ENCODE data around the gene NPIPB8.
"Not testable (repeated sequence)": the region's sequence is repeated elsewhere in the genome, so short reads cannot be mapped to it uniquely, and the experiment has no call there.

Gene NPIPB8

GRCh38 chr16:28612359-28613280 is 25.2 kb upstream of the NPIPB8 start:
- CTCF ChIA-PET, H3K4me3 Mint-ChIP-seq, H3K36me3 Mint-ChIP-seq, H3K27ac Mint-ChIP-seq, DNase-seq, H3K27me3 Mint-ChIP-seq, H3K9me3 Mint-ChIP-seq: not testable (repeated sequence)
- H3K4me1 Mint-ChIP-seq: peaks cover 20% of the 10 kb centered on the region

DNA sequence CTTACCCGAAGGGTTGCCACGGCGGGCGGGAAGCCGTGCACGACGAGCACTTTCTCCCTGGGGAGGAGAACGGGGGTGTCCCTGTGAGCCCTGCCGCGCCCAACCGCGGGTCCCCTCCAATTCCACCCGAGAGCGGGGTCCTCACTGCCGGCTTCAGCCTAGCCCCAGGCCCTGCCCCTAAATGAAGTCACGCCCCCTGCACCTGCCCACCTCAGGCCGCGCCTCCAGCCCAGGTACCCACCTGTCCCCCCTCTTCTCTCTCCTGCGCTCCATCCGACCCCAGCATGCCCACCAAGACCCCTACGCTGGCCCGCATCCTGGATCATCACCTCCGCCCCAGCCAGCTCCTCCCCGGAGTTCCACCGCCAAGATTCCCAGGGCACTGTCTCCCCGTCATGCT is 24.0 kb upstream of the NPIPB8 start:
- H3K36me3 Mint-ChIP-seq, DNase-seq, H3K9me3 Mint-ChIP-seq, CTCF ChIA-PET, H3K4me3 Mint-ChIP-seq, H3K27ac Mint-ChIP-seq, H3K27me3 Mint-ChIP-seq: not testable (repeated sequence)
- H3K4me1 Mint-ChIP-seq: peaks cover 20% of the 10 kb centered on the region

DNA sequence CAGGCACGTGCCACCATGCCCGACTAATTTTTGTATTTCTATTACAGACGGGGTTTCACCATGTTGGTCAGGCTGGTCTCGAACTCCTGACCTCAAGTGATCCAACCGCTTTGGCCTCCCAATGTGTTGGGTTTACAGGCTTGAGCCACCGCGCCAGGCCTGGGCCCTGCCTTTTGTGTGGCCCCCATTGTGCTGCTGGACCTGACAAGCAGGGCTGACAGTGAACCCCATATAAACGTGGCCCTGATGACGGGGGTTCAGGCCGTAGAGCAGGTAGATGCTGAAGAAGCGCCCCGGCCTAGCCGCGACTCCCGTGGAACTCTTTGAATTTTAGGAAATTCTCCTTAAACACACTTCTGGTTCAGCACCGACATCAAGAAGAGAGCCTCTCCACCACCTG is 23.3 kb upstream of the NPIPB8 start:
- H3K9me3 Mint-ChIP-seq, H3K27me3 Mint-ChIP-seq, CTCF ChIA-PET, H3K27ac Mint-ChIP-seq, H3K4me3 Mint-ChIP-seq, DNase-seq, H3K36me3 Mint-ChIP-seq: not testable (repeated sequence)
- peaks cover 17% of the 10 kb centered on the region for H3K4me1 Mint-ChIP-seq

- DNase-seq: peak; percentile 47
- not testable (repeated sequence) for H3K27ac Mint-ChIP-seq, H3K27me3 Mint-ChIP-seq, H3K4me1 Mint-ChIP-seq, H3K4me3 Mint-ChIP-seq, H3K9me3 Mint-ChIP-seq
- CTCF ChIA-PET: interaction anchor here (0.6 kb wide), 2 partner anchors 48 to 61 kb away, joined by 3 read pairs; partner anchors contain the start of gene SGF29
- peaks cover 11% of the 10 kb centered on the region for H3K36me3 Mint-ChIP-seq
Measured at GRCh38 chr16:28615486-28616223, 22.2 kb upstream of the NPIPB8 start.

DNA sequence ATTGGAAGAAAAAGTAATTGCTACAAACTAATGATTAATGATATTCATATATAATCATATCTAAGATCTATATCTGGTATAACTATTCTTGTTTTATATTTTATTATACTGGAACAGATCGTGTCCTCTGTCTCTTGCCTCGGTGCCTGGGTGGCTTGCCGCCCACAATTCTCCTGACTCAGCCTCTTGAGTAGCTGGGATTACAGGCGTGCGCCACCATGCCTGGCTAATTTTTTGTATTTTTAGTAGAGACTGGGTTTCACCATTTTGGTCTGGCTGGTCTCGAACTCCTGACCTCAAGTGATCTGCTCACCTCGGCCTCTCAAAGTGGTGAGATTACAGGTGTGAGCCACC is 21.7 kb upstream of the NPIPB8 start:
- not testable (repeated sequence) for H3K4me1 Mint-ChIP-seq, DNase-seq, H3K4me3 Mint-ChIP-seq, H3K27ac Mint-ChIP-seq, H3K9me3 Mint-ChIP-seq, H3K27me3 Mint-ChIP-seq
- peaks cover 11% of the 10 kb centered on the region for H3K36me3 Mint-ChIP-seq
- CTCF ChIA-PET: interaction anchor here (0.6 kb wide), 2 partner anchors 48 to 62 kb away, joined by 3 read pairs; partner anchors contain the start of gene SGF29

DNA sequence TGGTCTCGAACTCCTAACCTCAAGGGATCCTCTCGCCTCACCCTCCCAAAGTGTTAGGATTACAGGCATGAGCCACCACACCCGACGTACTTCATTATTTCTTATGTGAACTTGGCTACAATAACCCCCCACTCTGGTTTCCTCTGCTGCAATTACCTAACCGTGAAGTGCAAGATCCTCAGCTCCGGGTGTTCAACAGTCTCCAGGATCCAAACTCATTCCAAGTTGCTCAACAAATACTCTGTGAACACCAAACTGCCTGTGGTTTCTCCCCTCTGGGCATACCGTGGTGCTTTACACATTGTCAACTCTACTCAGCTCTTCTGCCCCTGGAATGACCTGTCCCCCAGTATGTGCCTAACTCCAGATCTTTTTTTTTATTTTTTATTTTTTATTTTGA is 21.2 kb upstream of the NPIPB8 start:
- CTCF ChIA-PET: interaction anchor here (0.6 to 1.5 kb wide), 3 partner anchors 49 to 339 kb away, joined by 3 read pairs; partner anchors contain the start of gene SGF29
- no peaks in the 10 kb centered on the region for H3K27me3 Mint-ChIP-seq
- peaks cover 11% of the 10 kb centered on the region for H3K36me3 Mint-ChIP-seq
- no peaks in the 10 kb centered on the region for H3K9me3 Mint-ChIP-seq
- no peak overlapping the region for H3K4me3 Mint-ChIP-seq
- H3K27ac Mint-ChIP-seq: no peak overlapping the region
- no peak for DNase-seq
- peaks cover 2% of the 10 kb centered on the region for H3K4me1 Mint-ChIP-seq

DNA sequence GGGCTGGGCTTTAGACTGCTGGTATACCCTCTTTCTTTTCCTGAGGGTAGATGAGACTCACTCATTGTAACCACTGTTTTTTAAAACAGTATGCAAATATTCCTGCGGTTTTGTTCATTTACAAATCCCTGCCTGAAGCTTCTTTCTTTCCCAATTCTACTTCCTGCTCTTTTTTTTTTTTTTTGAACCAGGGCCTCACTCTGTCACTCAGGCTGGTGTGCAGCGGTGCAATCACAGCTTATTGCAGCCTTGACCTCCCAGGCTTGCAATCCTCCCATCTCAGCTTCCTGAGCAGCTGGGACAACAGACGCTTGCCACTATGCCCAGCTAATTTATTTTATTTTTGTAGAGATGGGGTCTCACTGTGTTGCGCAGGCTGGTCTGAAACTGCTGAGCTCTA is 20.0 kb upstream of the NPIPB8 start:
- Mint-ChIP-seq H3K9me3 (no peaks in the 10 kb centered on the region), H3K4me3 (no peak overlapping the region), H3K27ac (no peak overlapping the region), H3K36me3 (peaks cover 11% of the 10 kb centered on the region), H3K27me3 (no peaks in the 10 kb centered on the region), H3K4me1 (peaks cover 11% of the 10 kb centered on the region)
- no peak for DNase-seq
- CTCF ChIA-PET: interaction anchor here (1.5 kb wide), 1 partner anchor 340 kb away, joined by 3 read pairs; no protein-coding TSS in a partner anchor

DNA sequence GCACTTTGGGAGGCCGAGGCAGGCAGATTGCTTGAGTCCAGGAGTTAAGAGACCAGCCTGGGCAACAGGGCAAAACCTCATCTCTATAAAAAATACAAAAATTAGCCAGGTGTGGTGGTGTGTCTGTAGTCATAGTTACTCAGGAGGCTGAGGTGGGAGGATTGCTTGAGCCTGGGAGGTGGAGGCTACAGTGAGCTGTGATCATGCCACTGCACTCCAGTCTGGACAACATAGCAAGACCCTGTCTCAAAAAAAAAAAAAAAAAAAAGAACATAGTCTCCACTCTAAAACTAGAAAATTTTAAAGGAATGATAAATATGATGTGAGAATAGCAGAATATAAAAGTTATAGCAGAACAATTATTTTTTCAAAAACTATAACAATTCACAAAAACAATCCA is 17.5 kb upstream of the NPIPB8 start:
- DNase-seq, H3K27ac Mint-ChIP-seq, H3K9me3 Mint-ChIP-seq, H3K4me3 Mint-ChIP-seq, H3K27me3 Mint-ChIP-seq, CTCF ChIA-PET: not testable (repeated sequence)
- Mint-ChIP-seq H3K4me1 (peaks cover 17% of the 10 kb centered on the region), H3K36me3 (peaks cover 11% of the 10 kb centered on the region)

- peak overlapping the region; percentile 39 for H3K27ac Mint-ChIP-seq
- peak overlapping the region; percentile 74 for H3K4me3 Mint-ChIP-seq
- CTCF ChIA-PET: no interaction called here
- H3K36me3 Mint-ChIP-seq: peaks cover 11% of the 10 kb centered on the region
- no peak for DNase-seq
- H3K27me3 Mint-ChIP-seq: peaks cover 8% of the 10 kb centered on the region
- peaks cover 17% of the 10 kb centered on the region for H3K4me1 Mint-ChIP-seq
- no peaks in the 10 kb centered on the region for H3K9me3 Mint-ChIP-seq
Measured at GRCh38 chr16:28621481-28622155, 16.2 kb upstream of the NPIPB8 start.

- DNase-seq, H3K27me3 Mint-ChIP-seq, CTCF ChIA-PET, H3K36me3 Mint-ChIP-seq, H3K9me3 Mint-ChIP-seq: not testable (repeated sequence)
- Mint-ChIP-seq H3K4me3 (peak overlapping the region; percentile 74), H3K27ac (peak overlapping the region; percentile 65), H3K4me1 (peaks cover 17% of the 10 kb centered on the region)
Measured at GRCh38 chr16:28622532-28623171, 15.2 kb upstream of the NPIPB8 start.

- peaks cover 9% of the 10 kb centered on the region for H3K36me3 Mint-ChIP-seq
- H3K27me3 Mint-ChIP-seq: peaks cover 8% of the 10 kb centered on the region
- peaks cover 17% of the 10 kb centered on the region for H3K4me1 Mint-ChIP-seq
- peak overlapping the region; percentile 74 for H3K4me3 Mint-ChIP-seq
- peak; percentile 81 for DNase-seq
- CTCF ChIA-PET: no interaction called here
- no peaks in the 10 kb centered on the region for H3K9me3 Mint-ChIP-seq
- peak overlapping the region; percentile 67 for H3K27ac Mint-ChIP-seq
Measured at GRCh38 chr16:28623172-28623711, 14.6 kb upstream of the NPIPB8 start.

DNA sequence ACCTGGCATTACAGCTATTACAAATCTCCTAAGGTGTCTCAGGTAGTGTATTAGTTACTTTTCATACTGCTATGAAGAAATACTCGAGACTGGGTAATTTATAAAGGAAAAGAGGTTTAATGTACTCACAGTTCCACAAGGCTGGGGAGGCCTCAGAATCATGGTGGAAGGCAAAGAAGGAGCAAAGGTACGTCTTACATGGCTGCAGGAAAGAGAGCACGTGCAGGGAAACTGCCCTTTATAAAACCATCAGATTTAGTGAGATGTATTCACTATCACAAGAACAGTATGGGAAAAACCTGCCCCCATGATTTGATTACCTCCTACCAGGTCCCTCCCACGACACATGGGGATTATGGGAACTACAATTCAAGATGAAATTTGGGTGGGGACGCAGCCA is 7.0 kb upstream of the NPIPB8 start:
- H3K9me3 Mint-ChIP-seq, H3K27ac Mint-ChIP-seq, CTCF ChIA-PET, H3K36me3 Mint-ChIP-seq, H3K4me3 Mint-ChIP-seq, H3K27me3 Mint-ChIP-seq, H3K4me1 Mint-ChIP-seq, DNase-seq: not testable (repeated sequence)

GRCh38 chr16:28636093-28636823 is 1.6 kb upstream of the NPIPB8 start:
- H3K4me1 Mint-ChIP-seq, H3K27me3 Mint-ChIP-seq, H3K27ac Mint-ChIP-seq, H3K9me3 Mint-ChIP-seq, CTCF ChIA-PET, H3K4me3 Mint-ChIP-seq, DNase-seq, H3K36me3 Mint-ChIP-seq: not testable (repeated sequence)
